ENCODE measurements around the gene FBL. TPM values are rescaled to one million over a fixed set of nuclear protein-coding genes. Genes with fewer than 3 reads are reported as not detected.

The FBL gene
- total RNA-seq, 1 experiment from 2014 or later = 554 TPM

- TF ChIP-seq REST (IDR thresholded peaks at IDR 0.05; ENCODE audit: low read depth) (no peak), ZBTB33 (IDR thresholded peaks at IDR 0.05; ENCODE audit: extremely low read depth, insufficient replicate concordance, low read length) (no peak), FOSL1 (IDR thresholded peaks at IDR 0.05; ENCODE audit: low read depth) (no peak), EZH2phosphoT487 (IDR thresholded peaks at IDR 0.05; ENCODE audit: borderline replicate concordance) (no peak), CEBPB (IDR thresholded peaks at IDR 0.05; ENCODE audit: low read depth) (no peak), EZH2 (IDR thresholded peaks at IDR 0.05) (no peak), ZNF274 (IDR thresholded peaks at IDR 0.05; ENCODE audit: low read depth, low read length) (no peak)
Measured at GRCh38 chr19:39871362-39871761, 25.2 kb upstream of the FBL start (continued).

Measured in HCT116 (cell line).